Posterior vena cava (tissue), 2 donors: ENCODE data around the gene IL12B. TPM values are rescaled to one million over a fixed set of nuclear protein-coding genes. Genes with fewer than 3 reads are reported as not detected.
"Not testable (repeated sequence)": the region's sequence is repeated elsewhere in the genome, so short reads cannot be mapped to it uniquely, and the experiment has no call there.

Experiments used
- DNase-seq: peaks from one replicate; pipeline ENCODE4 v3.0.0-alpha.2; 2020; ENCODE audit warnings: low spot score
- intact Hi-C, 2 donors: fragments of 100-400 bp; cut with DNase I; formaldehyde crosslinking; loops; one replicate each; pipeline versions ENCODE4 v1.14.1 to v1.14.2; 2022 to 2023
- total RNA-seq, 2 donors: library from RNA; stranded (reverse); fragmentation: NEBNext Ultra II Directional; extraction: Animal tissue kit (Norgen Biotek cat#: 25700); gene quantifications; one replicate each; pipeline ENCODE4 v1.2.1, GENCODE V29; 2021
- donor health status: DM: yes; HTN: yes; CAD: no.
- donor health status: DM: yes; HTN: yes; CAD: no.

IL12B gene
- total RNA-seq, 2 donors from 2014 or later, result not detected

- intact Hi-C loops, result no loop called here
- no peak for DNase-seq
Measured at GRCh38 chr5:159304961-159305595, 25.2 kb downstream of the IL12B start.

DNA sequence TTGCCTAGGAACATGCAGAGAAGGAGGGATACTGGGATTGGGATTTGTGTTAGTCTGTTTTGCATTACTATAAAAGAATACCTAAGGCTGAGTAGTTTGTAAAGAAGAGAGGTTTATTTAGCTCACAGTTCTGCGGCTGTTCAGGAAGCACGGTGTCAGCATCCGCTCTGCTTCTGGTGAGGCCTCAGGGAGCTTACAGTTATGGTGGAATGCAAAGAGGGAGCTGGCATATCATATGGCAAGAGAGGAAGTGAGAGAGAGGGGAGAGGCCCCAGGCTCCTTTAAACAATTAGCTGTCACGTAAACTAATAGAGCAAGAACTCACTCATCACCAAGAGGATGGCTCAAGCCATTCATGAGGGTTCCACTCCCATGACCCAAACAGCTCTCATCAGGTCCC is 27.0 kb downstream of the IL12B start:
- intact Hi-C loops, result no loop called here
- no peak for DNase-seq

DNA sequence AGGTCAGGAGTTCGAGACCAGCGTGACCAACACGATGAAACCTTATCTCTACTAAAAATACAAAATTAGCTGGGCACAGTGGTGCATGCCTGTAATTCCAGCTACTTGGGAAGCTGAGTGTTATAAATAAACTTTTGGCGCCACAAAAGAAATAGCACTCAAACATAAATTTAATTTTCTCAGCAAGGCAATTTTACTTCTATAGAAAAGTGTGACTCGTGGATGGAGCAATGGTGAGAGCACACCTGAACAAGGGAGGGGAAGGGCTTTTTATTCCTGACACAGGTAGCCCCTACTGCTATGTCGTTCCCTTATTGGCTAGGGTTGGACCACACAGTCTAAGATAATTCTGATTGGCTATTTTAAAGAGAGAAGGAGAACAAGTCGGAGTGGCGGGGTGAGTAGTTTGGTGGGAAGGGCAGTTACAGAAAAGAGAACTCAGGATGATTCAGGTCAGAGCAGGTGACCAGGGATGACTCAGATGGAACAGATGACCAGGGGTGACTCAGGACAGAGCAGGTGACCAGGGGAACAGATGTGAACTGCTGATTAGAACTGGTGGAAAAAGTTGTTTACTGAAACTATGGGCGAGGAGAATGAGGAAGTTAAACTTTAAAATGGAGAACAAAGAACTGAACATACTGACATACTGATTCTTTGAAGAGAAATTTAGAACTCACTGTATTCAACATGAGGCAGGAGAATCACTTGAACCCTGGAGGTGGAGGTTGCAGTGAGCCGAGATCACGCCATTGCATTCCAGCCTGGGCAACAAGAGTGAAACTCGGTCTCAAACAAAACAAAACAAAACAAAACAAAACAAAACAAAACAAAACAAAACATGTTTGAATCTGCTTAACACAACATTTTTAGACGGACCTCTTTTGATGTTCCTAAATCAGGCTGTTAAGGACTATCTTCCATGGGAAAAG is 28.1 kb downstream of the IL12B start:
- DNase-seq, intact Hi-C loops: not testable (repeated sequence)

- DNase-seq, result no peak
- intact Hi-C loops, result no loop called here
Measured at GRCh38 chr5:159301466-159301865, 28.8 kb downstream of the IL12B start.

GRCh38 chr5:159297300-159297699 is 33.0 kb downstream of the IL12B start:
- DNase-seq, intact Hi-C loops: not testable (repeated sequence)

GRCh38 chr5:159294921-159295320 is 35.4 kb downstream of the IL12B start:
- intact Hi-C loops, result no loop called here
- no peak for DNase-seq

- intact Hi-C loops, result no loop called here
- no peak for DNase-seq
Measured at GRCh38 chr5:159290741-159291140, 39.5 kb downstream of the IL12B start.

- DNase-seq, result no peak
- intact Hi-C loops, result loop anchor here in 1 of 2 donors (10.0 kb wide), 1 partner anchor 698 kb away; no protein-coding TSS in a partner anchor
Measured at GRCh38 chr5:159286420-159287035, 43.8 kb downstream of the IL12B start.

DNA sequence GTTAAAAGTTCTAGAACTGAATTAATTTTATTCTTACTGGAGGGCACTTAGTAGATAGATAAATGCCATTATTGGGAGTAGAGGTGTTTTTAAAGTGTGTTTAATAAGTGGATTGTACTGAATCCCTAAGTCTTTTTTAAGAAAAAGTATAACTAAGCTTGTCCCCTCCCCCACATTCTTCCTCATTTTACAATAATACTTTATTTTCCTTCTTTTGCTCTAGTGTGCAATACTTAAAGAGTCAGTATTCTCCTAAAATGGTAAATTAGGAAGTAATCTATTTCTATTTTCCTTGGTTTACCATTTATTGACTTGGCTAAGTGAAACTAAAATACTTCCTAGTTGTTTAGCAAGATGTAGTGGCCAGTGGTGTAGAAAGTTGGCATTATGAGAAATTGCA is 55.6 kb downstream of the IL12B start:
- intact Hi-C loops, result no loop called here
- no peak for DNase-seq

GRCh38 chr5:159273923-159274322 is 56.4 kb downstream of the IL12B start:
- intact Hi-C loops, result no loop called here
- no peak for DNase-seq

DNA sequence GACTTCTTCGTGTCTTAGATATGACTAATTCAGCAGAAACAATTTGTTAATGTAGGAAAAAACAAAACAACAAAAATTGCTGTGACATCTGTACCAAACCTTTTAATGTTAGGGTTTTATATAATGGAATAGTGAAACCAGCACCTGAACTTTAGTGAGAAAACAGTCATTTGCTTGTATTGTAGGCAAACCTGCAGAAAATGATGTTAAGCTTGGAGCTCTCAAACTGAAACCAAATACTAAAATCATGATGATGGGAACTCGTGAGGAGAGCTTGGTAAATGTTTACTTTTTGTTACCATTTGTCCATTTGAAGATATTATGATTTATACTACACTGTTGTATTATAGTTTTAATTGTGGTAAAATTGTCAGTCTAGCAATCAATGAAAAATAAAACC is 60.6 kb downstream of the IL12B start:
- intact Hi-C loops, result no loop called here
- DNase-seq, result no peak

GRCh38 chr5:159266764-159267163 is 63.5 kb downstream of the IL12B start:
- DNase-seq, intact Hi-C loops: not testable (repeated sequence)

Other genes with a start within 250 kb of the IL12B start
- 10 to 100 TPM; 46.6 to 87.4 TPM for gene EBF1, start 230.6 kb downstream of the IL12B start, total RNA-seq
- 10 to 100 TPM; 49.2 to 52.1 TPM for gene RNF145, start 120.9 kb downstream of the IL12B start, total RNA-seq
- 10 to 100 TPM; 26.5 to 30.9 TPM for gene UBLCP1, start 67.2 kb downstream of the IL12B start, total RNA-seq